Activated CD8-positive, alpha-beta memory T cell treated with anti-CD3 and anti-CD28 coated beads for 36 hours (primary cell): Measurements from ENCODE around the gene OVCH1. TPM values are rescaled to one million over a fixed set of nuclear protein-coding genes. Genes with fewer than 3 reads are reported as not detected.

ENCODE experiments used
- CTCF ChIA-PET: fragments of 350-600 bp; sonication (Branson Sonifier 250); formaldehyde crosslinking; loops from one replicate; lab custom pipeline; 2021; ENCODE audit warnings: antibody characterized with exemption; lab: Charles Lee
- POLR2A ChIA-PET: fragments of 350-600 bp; sonication (Branson Sonifier 250); formaldehyde crosslinking; loops from one replicate; lab custom pipeline; 2021; ENCODE audit warnings: antibody characterized with exemption; lab: Charles Lee
- total RNA-seq, 2 experiments: library from RNA; stranded (reverse); gene quantifications; one replicate each; pipeline ENCODE4 v1.2.3, GENCODE V29; 2021

Gene OVCH1
- not detected for total RNA-seq

GRCh38 chr12:29497588-29497987 is at the start of gene OVCH1:
OVCH1 (minus strand) TSS chr12:29497686; CDS start chr12:29497686, 0 bp downstream.
- POLR2A ChIA-PET = no interaction called here
- CTCF ChIA-PET = no interaction called here

DNA sequence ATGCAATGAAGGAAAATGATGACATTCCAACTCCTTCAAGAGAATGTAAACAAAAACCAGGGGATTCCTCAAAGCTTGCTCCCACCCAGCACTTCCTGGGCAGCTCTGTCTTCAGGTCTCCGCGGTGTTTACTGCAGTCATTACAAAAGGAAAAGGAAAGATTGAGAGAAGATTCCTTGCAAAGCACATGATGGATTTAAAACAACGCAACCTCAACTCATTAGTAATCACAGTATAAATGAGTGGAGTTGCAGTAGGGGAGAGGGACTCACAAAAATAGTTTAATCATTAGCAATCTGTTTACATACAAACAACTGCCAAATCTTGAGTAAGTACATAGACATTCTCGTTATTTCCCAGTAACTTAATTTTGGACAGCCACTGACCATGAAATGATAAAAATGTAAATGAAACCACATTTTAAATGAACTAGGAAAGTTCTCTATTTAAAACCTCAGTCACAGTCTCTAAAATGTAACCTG is 49.7 kb upstream of the OVCH1 start:
- ChIA-PET POLR2A (no interaction called here), CTCF (no interaction called here)

DNA sequence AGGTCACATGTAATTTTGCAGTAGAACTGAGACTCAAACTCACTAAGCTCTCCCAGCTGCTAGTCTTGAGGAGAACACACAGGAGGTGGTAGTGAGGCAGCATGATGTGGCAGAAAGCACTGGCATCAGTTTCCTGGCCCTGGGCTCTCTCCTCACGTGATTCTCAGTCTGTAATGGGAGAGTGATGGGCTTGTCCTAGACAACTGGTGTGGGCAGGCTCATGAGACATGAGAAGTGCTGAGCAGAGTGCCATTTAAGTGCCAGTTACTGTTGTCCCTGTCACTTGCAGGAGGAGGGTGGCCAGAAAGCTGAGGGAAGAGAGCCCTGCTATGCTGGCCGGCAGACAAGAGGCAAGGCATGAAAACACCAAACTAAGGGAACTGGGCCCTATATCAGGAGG is 48.5 kb upstream of the OVCH1 start:
- CTCF ChIA-PET = no interaction called here
- POLR2A ChIA-PET = no interaction called here

DNA sequence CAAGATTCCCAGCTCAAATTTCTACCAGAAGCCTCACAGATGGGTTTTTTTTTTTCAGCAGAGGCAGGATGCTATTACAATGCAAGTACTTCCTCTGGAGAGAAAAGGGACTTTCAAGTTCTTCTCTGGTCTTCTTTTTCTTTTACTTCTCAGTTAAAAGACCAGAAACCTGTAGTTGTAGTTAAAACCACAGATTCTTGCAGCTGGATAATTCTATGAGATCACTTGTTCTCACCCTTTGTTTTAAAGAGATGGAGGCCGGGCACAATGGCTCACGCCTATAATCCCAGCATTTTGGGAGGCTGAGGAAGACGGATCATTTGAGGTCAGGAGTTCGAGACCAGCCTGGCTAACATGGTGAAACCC is 47.6 kb upstream of the OVCH1 start:
- ChIA-PET POLR2A (no interaction called here), CTCF (no interaction called here)

- POLR2A ChIA-PET = interaction anchor here (0.6 kb wide), 1 partner anchor 89 kb away, joined by 3 read pairs; no protein-coding TSS in a partner anchor
- CTCF ChIA-PET = no interaction called here
Measured at GRCh38 chr12:29544428-29545101, 47.1 kb upstream of the OVCH1 start.

DNA sequence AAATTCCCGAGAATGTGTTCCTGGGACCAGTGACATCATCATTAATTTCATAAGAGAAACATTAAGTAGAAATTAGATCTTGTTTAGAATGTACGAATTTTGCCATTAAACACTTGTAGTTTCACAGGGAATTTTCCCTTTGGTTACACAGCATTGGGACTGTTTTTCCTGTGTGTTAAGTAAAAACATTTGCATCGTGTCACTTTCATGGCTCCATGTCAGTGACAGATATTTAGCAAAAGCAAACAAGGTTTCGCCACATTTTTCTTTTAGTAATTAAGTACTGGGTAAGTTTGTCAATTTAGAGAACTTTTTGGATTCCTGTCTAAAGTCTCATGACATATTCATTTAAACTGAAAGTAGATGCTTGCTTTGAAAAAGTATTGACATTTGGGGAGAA is 45.5 kb upstream of the OVCH1 start:
- ChIA-PET POLR2A (no interaction called here), CTCF (no interaction called here)

- ChIA-PET CTCF (no interaction called here), POLR2A (no interaction called here)
Measured at GRCh38 chr12:29537298-29537697, 39.8 kb upstream of the OVCH1 start.

DNA sequence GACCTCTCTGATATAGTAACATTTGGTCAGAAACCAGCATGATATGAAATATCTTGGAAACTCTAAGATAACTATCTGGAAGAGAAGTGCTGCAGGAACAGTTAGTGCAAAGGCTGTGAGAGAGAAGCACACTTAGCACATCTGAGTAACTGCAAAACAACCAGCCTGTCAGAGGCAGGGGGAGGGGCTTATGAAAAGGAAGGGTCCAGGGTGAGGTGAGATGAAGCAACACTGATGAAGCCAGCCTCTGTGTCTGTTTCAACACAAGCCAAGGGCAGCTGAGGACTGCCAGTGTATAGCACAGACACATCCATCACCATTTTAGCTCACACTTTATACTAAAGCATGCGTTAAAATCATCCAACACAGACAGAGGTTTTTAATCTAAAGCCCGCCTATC is 37.4 kb upstream of the OVCH1 start:
- ChIA-PET POLR2A (no interaction called here), CTCF (no interaction called here)

DNA sequence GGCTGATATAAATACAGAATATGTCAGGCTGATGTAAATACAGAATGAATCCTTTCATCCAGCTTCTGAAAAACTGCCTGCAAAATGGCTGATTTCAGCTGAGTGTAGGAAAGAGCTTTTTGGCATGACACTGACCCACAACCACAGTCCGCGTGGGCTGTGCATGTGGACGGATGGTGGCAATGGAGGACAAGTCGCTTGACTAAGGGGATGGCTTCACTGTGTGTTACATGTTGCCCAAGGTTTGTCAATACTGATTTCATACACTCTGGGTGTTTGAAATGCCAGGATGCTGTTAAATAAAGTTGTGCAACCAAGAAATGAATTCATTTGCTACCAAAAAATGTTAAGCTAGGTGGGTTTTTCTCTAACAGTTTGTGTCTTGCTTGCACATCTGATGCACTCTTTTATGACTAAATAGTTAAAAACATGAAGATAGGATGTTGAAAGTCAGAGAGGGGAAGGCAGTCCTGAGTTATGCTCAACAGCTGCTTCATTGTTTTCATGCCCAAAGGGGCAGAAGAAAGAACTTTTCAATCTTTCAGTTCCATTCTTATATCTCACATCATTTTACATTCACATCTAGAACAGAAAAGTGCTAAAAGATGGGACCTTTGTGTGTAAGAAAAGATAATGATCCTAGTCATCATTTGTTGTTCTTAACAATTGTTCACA is 36.5 kb upstream of the OVCH1 start:
- ChIA-PET CTCF (no interaction called here), POLR2A (no interaction called here)

DNA sequence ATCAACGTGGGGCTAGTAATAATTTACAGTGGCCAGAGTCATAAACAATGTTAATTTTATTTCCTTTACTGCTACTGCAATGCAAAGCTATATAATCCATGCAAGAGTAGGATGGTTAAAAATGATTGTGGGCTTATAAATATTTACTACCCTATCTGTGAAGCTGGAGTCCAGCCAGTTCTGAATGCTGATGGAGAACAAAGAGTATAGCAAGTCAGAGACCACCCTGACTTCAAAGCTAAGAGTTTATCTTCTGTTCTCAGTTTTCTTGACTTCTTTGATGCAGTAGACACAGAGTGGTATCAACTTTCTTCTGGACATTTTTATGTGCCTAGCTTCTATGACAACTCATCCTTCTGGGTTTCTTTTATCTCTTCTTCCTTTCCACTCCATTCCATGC is 34.0 kb upstream of the OVCH1 start:
- POLR2A ChIA-PET = no interaction called here
- CTCF ChIA-PET = interaction anchor here (1.0 kb wide), 1 partner anchor 24 kb away, joined by 3 read pairs; no protein-coding TSS in a partner anchor

DNA sequence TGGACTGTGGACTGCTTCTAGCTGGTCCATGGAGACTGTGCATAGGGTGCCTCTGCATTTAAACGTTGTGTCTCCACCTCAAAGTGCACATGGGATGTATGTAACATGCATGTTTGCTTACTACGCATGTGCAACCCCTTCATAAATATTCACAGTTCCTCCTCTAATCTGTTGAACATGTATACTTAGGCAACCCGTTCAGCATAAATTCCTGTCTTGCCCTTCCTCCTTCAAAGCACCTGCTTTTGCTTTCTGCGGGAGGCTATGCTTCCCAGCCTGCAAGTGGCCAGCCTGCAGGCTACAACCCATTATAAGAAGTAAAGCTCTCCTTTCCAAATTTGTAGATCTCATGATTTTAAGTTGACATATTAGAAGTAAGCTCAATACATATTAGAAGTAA is 33.0 kb upstream of the OVCH1 start:
- CTCF ChIA-PET = no interaction called here
- POLR2A ChIA-PET = no interaction called here

DNA sequence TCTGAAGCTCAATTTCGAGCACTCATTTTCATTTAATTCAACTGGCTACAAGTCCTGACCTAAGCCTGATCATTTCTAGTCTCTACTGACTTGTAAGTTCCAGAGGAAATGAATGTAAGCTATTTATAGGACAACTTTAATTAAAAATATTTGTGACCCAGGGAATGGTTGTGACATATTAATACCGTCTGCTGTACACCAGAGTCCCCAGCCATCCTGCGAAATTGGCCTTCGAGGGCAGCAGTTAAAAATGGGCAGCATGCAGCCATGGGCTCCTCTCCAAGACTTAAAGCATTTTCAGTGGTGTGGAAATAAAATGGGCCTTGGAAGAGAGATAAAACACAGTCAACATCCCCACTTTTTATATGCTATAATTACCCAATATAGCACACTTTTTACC is 30.7 kb upstream of the OVCH1 start:
- ChIA-PET CTCF (no interaction called here), POLR2A (no interaction called here)

GRCh38 chr12:29521951-29522350 is 24.5 kb upstream of the OVCH1 start:
- CTCF ChIA-PET = no interaction called here
- POLR2A ChIA-PET = no interaction called here

GRCh38 chr12:29519585-29520182 is 22.2 kb upstream of the OVCH1 start:
- ChIA-PET POLR2A (no interaction called here), CTCF (interaction anchor here (0.7 kb wide), 1 partner anchor 1718 kb away, joined by 3 read pairs; no protein-coding TSS in a partner anchor)

DNA sequence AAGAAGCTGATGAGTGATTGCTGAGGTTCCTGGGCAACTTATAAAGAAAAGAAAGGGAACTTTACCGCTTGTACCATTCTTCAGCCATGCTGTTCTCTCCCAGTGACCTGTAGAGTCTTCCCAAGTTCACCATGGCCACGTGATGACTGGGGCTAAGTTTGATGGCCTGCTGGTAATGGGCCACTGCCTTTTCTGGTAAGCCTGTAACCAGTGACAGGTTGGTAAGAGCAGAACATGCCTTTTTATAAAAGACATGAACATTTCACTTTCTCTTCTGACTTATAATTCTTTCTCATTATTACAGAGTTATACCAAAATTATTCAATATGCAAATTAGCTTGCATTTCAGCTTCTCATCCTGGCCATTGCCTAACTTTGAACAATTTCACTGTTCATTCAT is 20.9 kb upstream of the OVCH1 start:
- ChIA-PET POLR2A (no interaction called here), CTCF (no interaction called here)

DNA sequence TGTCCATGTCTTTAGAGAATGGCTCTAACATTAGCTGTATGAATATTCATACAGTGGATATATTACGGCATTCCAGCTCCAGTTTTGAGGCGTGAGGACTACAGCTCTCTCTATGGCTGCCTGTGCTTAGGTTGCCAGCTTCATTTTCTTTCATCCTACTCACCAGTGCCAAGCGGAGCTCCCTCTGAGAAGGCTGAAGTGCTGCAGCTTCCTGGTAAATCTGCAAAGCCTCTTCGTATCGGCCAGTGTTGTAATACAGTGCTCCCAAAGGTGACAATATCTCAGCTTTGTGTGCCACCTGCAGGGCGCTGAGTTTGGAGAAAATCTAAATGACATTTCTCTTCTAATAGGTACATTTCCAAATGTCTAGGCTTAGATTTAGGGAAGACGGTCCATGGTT is 19.8 kb upstream of the OVCH1 start:
- CTCF ChIA-PET = no interaction called here
- POLR2A ChIA-PET = no interaction called here

- ChIA-PET POLR2A (no interaction called here), CTCF (no interaction called here)
Measured at GRCh38 chr12:29516431-29516875, 19.0 kb upstream of the OVCH1 start.

DNA sequence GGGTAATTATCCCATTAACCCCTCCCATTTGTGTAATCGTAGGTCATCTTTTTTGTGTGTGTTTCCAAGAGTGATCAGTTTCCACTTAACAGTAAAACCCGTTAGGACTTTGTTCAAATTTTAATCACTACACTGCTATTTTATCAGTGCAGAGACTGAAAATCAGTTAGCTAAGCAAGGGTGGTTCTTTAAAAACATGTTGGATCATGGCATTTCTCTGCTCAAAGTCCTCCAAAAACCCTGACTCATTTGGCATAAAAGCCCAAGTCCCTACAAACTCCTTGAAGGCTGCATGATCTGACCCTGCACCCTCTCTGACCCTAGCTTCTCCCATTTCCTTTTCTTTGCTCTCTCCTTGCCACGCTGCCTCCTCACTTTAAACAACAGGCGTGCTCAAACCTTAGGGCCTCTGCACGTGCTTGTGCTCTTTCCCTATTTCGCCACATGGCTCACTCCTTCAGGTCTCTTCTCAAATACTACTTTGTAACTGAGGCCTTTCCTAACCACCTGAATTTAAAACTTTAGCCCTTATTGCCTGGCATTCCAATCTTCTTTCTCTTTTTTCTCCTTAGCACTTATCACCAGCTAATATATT is 13.2 kb upstream of the OVCH1 start:
- CTCF ChIA-PET = no interaction called here

DNA sequence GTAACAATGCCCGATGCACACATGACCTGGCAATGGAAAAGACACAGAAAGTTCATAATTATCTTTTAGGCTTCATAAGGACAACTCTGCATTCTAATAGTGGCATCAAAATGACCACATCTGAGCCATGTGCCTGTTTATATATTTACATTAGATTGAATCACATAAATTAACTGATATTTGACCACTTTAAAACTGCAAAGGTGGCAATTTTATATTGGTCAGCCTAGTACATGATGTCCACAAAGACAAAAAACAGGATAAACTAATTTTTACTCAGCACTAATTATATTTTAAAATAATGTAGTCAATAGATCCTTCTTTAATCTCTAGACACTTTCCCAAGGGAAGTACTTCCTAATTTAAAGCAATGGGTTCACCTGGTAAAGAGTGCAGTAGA is 12.0 kb upstream of the OVCH1 start:
- POLR2A ChIA-PET = no interaction called here
- CTCF ChIA-PET = no interaction called here

More for the DNA sequence above, 13.2 kb upstream of the OVCH1 start:
- POLR2A ChIA-PET = no interaction called here

DNA sequence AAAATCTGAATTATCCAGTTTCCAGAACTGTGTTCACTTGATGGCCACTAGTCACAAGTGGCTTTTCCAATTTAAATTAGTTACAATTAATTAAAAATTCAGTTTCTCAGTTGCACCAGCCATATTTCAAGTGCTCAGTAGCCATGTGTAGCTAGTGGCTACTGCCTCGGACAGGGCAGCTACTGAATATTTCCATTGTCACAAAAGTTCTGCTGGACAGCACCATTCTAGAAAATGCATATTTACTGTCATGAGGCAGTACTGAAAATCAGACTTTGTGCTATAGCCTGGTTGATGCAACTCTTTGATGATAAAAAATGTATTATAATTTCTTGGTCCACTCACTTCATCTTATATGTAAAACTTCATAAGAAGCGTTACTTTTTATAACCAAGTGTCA is 11.5 kb upstream of the OVCH1 start:
- ChIA-PET CTCF (no interaction called here), POLR2A (no interaction called here)
